Endodermal cell (in vitro differentiated cells): Measurements from ENCODE around the gene ALDOC. TPM values are rescaled to one million over a fixed set of nuclear protein-coding genes. Genes with fewer than 3 reads are reported as not detected.

Source experiments
- DNase-seq: peaks from one replicate; pipeline ENCODE4 v3.0.0-alpha.2; 2017
- H3K27ac ChIP-seq: 2 replicates; pipeline ENCODE4 v1.5.1; 2013; ENCODE audit warnings: mild to moderate bottlenecking, low read depth, low read length, moderate library complexity
- H3K27me3 ChIP-seq: 2 replicates; pipeline ENCODE4 v1.6.1; 2013; ENCODE audit warnings: mild to moderate bottlenecking, low read length, moderate library complexity; ENCODE audit not compliant: insufficient read depth, control insufficient read depth, poor library complexity, severe bottlenecking
- H3K36me3 ChIP-seq: 2 replicates; pipeline ENCODE4 v1.7.0; 2013; ENCODE audit warnings: mild to moderate bottlenecking, low read length, moderate library complexity; ENCODE audit not compliant: control insufficient read depth, insufficient read depth
- H3K4me1 ChIP-seq: one replicate; pipeline ENCODE4 v1.7.0; 2013; ENCODE audit warnings: low read length; ENCODE audit not compliant: control insufficient read depth, insufficient read depth
- H3K4me3 ChIP-seq: 2 replicates; pipeline ENCODE4 v1.5.1; 2013; ENCODE audit warnings: mild to moderate bottlenecking, low read length, moderate library complexity
- H3K9ac ChIP-seq: 2 replicates; pipeline ENCODE4 v1.6.1; 2013; ENCODE audit warnings: mild to moderate bottlenecking, low read length, moderate library complexity; ENCODE audit not compliant: poor library complexity, severe bottlenecking; ENCODE audit errors: extremely low read depth
- H3K9me3 ChIP-seq: 2 replicates; pipeline ENCODE4 v1.6.1; 2013; ENCODE audit warnings: mild to moderate bottlenecking, low read length, moderate library complexity; ENCODE audit not compliant: control insufficient read depth
- H3K27ac Mint-ChIP-seq: 2 replicates; pipeline ENCODE4 v1.8.0; 2020; ENCODE audit warnings: mixed read lengths
- H3K27me3 Mint-ChIP-seq: 2 replicates; pipeline ENCODE4 v1.8.0; 2021; ENCODE audit warnings: mild to moderate bottlenecking, mixed read lengths; ENCODE audit not compliant: insufficient read depth
- H3K36me3 Mint-ChIP-seq: 2 replicates; pipeline ENCODE4 v1.8.0; 2020; ENCODE audit warnings: low read depth, mixed read lengths
- H3K4me1 Mint-ChIP-seq: 2 replicates; pipeline ENCODE4 v1.8.0; 2020; ENCODE audit warnings: mixed read lengths
- H3K4me3 Mint-ChIP-seq: 2 replicates; pipeline ENCODE4 v1.8.0; 2020; ENCODE audit warnings: mild to moderate bottlenecking, moderate library complexity, mixed read lengths
- H3K9me3 Mint-ChIP-seq: 2 replicates; pipeline ENCODE4 v1.8.0; 2020; ENCODE audit warnings: mild to moderate bottlenecking, mixed read lengths
- CTCF ChIP-seq: fragments of 200-600 bp; sonication (generic); conservative IDR thresholded peaks from 2 replicates; pipeline ENCODE4 v1.5.0; 2021; ENCODE audit warnings: antibody characterized with exemption, mild to moderate bottlenecking
- WGBS, 2 experiments: methylation state at CpG; one replicate each; pipeline versions ENCODE4 v1.1.5 to v1.1.7; 2013; ENCODE audit warnings: missing lambda C conversion rate in 2 of 2, mixed read lengths in 1 of 2; ENCODE audit not compliant: insufficient coverage in 1 of 2, insufficient read length in 1 of 2; 5-methylcytosine and 5-hydroxymethylcytosine counted together
- total RNA-seq, 2 donors: library from RNA; stranded (reverse); fragmentation: NEBNext Ultra II Directional in 1 of 2; extraction: Animal tissue kit (Norgen Biotek cat#: 25700) in 1 of 2; gene quantifications; 2 replicates in 1 of 2; 3 replicates in 1 of 2; pipeline ENCODE4 v1.2.1, GENCODE V29; 2021

ALDOC gene
- total RNA-seq, 2 donors from 2014 or later: 12.3 to 14.1 TPM

DNA sequence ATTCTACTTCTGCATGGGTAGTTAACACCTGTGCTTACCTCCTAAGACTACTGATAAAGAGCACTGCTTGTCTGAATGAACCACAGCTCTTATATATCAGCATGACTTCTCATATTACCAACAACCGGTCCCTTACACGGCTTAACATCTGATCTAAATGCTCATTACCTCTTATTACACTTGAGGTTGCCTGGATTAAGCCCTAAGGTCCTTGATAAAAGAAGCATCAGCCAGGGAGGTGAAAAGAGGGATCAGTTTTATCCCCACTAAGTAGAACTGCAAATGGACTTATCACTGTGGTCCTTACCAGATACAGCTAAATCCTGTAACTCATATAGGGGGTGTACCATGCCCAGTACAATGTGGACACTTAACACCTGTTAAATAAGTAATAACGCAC is 45.5 kb upstream of the ALDOC start:
- Histone ChIP-seq H3K27ac (no peak overlapping the region), H3K36me3 (peaks cover 85% of the 10 kb centered on the region), H3K9ac (no peak overlapping the region), H3K4me1 (no peaks in the 10 kb centered on the region), H3K9me3 (no peaks in the 10 kb centered on the region), H3K27me3 (peaks cover 66% of the 10 kb centered on the region), H3K4me3 (no peak overlapping the region)
- no peak for TF ChIP-seq CTCF
- H3K36me3 Mint-ChIP-seq: peaks cover 85% of the 10 kb centered on the region
- no peak for DNase-seq
- H3K27ac Mint-ChIP-seq: no peak overlapping the region
- H3K4me1 Mint-ChIP-seq: peaks cover 18% of the 10 kb centered on the region
- H3K4me3 Mint-ChIP-seq: no peak overlapping the region
- H3K9me3 Mint-ChIP-seq: no peaks in the 10 kb centered on the region
- peaks cover 52% of the 10 kb centered on the region for H3K27me3 Mint-ChIP-seq
- 33 to 53% methylated on average over 2 of the region's 3 CpGs for WGBS, 2 experiments

- Histone ChIP-seq H3K9ac (no peak overlapping the region), H3K4me3 (no peak overlapping the region), H3K27me3 (peaks cover 46% of the 10 kb centered on the region), H3K4me1 (no peaks in the 10 kb centered on the region), H3K27ac (no peak overlapping the region), H3K36me3 (peaks cover 88% of the 10 kb centered on the region), H3K9me3 (no peaks in the 10 kb centered on the region)
- Mint-ChIP-seq H3K27me3 (peaks cover 34% of the 10 kb centered on the region), H3K4me3 (no peak overlapping the region), H3K27ac (no peak overlapping the region), H3K9me3 (no peaks in the 10 kb centered on the region), H3K4me1 (peaks cover 18% of the 10 kb centered on the region), H3K36me3 (peaks cover 90% of the 10 kb centered on the region)
- no peak for DNase-seq
- no peak for TF ChIP-seq CTCF
- WGBS, 2 experiments: 80 to 96% methylated on average over 2 of the region's 2 CpGs
Observed at GRCh38 chr17:28620010-28620409, 43.3 kb upstream of the ALDOC start.

GRCh38 chr17:28618464-28618863 is 41.8 kb upstream of the ALDOC start:
- no peak for TF ChIP-seq CTCF
- H3K9ac ChIP-seq: no peak overlapping the region
- no peak overlapping the region for H3K27ac Mint-ChIP-seq
- H3K36me3 Mint-ChIP-seq: peaks cover 85% of the 10 kb centered on the region
- no peak overlapping the region for H3K4me3 Mint-ChIP-seq
- H3K4me1 Mint-ChIP-seq: peaks cover 18% of the 10 kb centered on the region
- H3K4me3 ChIP-seq: no peak overlapping the region
- no peak for DNase-seq
- H3K9me3 ChIP-seq: no peaks in the 10 kb centered on the region
- peaks cover 83% of the 10 kb centered on the region for H3K36me3 ChIP-seq
- no peak overlapping the region for H3K27ac ChIP-seq
- no peaks in the 10 kb centered on the region for H3K9me3 Mint-ChIP-seq
- H3K4me1 ChIP-seq: no peaks in the 10 kb centered on the region
- H3K27me3 Mint-ChIP-seq: peaks cover 20% of the 10 kb centered on the region
- 98 to 100% methylated on average over 1 to 2 of the region's 3 CpGs for WGBS, 2 experiments
- peaks cover 31% of the 10 kb centered on the region for H3K27me3 ChIP-seq
